ENCODE results near the gene KLHDC10.
"Not testable (repeated sequence)": the region's sequence is repeated elsewhere in the genome, so short reads cannot be mapped to it uniquely, and the experiment has no call there.

The KLHDC10 gene

GRCh38 chr7:130118294-130118693 lies 48.0 kb downstream of the KLHDC10 start:
- Histone ChIP-seq H3K36me3 (ENCODE audit: control insufficient read depth, insufficient read depth, low read length) (peaks cover 2% of the 10 kb centered on the region; the same call in 1 of the 2 replicates), H3K4me3 (ENCODE audit: low read length) (no peak overlapping the region), H3K27me3 (ENCODE audit: control insufficient read depth, insufficient read depth, low read length) (no peaks in the 10 kb centered on the region), H3K27ac (ENCODE audit: low read length) (no peak overlapping the region), H3K4me1 (ENCODE audit: control insufficient read depth, insufficient read depth, low read length) (no peaks in the 10 kb centered on the region), H3K9me3 (ENCODE audit: control insufficient read depth, insufficient read depth, low read length) (no peaks in the 10 kb centered on the region)
- no peak for DNase-seq (ENCODE audit: low read depth, low spot score)
- no CpG with 5 or more reads among the region's 5 CpGs for WGBS (ENCODE audit: insufficient coverage, insufficient read length)

DNA sequence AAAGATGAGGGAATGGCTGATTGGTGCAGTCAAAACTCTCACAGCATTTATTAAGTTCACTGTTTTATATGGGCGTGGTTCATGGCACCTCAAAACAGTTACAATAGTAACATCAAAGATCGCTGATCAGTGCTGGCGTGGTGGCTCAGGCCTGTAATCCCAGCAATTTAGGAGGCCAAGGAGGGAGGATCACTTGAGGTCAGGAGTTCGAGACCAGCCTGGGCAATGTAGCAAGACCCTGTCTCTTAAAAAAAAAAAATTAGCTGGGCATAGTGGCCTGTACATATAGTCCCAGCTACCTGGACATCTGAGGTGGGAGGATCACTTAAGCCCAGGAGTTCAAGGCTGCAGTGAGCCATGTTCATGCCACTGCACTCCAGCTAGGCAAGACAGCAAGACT lies 48.5 kb downstream of the KLHDC10 start:
- no peaks in the 10 kb centered on the region for H3K27me3 ChIP-seq (ENCODE audit: control insufficient read depth, insufficient read depth, low read length)
- WGBS (ENCODE audit: insufficient coverage, insufficient read length), result no CpG with 5 or more reads among the region's 4 CpGs

GRCh38 chr7:130123501-130123900 lies 53.2 kb downstream of the KLHDC10 start:
- Histone ChIP-seq H3K27ac (ENCODE audit: low read length) (no peak overlapping the region), H3K27me3 (ENCODE audit: control insufficient read depth, insufficient read depth, low read length) (no peaks in the 10 kb centered on the region), H3K4me3 (ENCODE audit: low read length) (no peak overlapping the region), H3K9me3 (ENCODE audit: control insufficient read depth, insufficient read depth, low read length) (no peaks in the 10 kb centered on the region), H3K4me1 (ENCODE audit: control insufficient read depth, insufficient read depth, low read length) (no peaks in the 10 kb centered on the region), H3K36me3 (ENCODE audit: control insufficient read depth, insufficient read depth, low read length) (peaks cover 2% of the 10 kb centered on the region; the same call in 1 of the 2 replicates)
- no peak for DNase-seq (ENCODE audit: low read depth, low spot score)

More for the DNA sequence above, 48.5 kb downstream of the KLHDC10 start:
- H3K4me3 ChIP-seq (ENCODE audit: low read length), result no peak overlapping the region
- H3K9me3 ChIP-seq (ENCODE audit: control insufficient read depth, insufficient read depth, low read length), result no peaks in the 10 kb centered on the region
- no peak overlapping the region for H3K27ac ChIP-seq (ENCODE audit: low read length)
- no peaks in the 10 kb centered on the region for H3K4me1 ChIP-seq (ENCODE audit: control insufficient read depth, insufficient read depth, low read length)
- no peak for DNase-seq (ENCODE audit: low read depth, low spot score)
- H3K36me3 ChIP-seq (ENCODE audit: control insufficient read depth, insufficient read depth, low read length), result peaks cover 2% of the 10 kb centered on the region; the same call in 1 of the 2 replicates

DNA sequence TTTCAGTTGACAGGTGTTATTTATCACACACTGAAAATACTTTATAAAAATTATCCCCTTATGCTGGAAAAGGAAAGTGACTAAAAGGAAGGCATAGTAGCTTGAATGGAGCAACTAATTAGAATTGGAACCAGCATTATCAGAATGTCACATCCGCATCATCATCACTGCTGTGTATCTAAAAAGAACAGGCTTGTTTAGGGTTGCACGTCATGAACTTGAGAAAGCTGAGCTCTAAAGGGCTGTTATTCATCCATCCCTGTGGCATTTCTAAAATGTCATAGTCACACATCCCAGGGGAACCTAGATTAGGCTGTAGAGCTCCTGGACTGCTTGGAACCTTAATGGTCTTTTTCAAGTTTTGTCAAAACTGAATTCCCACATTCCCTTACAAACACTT lies 54.4 kb downstream of the KLHDC10 start:
- no peak overlapping the region for H3K27ac ChIP-seq (ENCODE audit: low read length)
- no peaks in the 10 kb centered on the region for H3K4me1 ChIP-seq (ENCODE audit: control insufficient read depth, insufficient read depth, low read length)
- DNase-seq (ENCODE audit: low read depth, low spot score), result no peak
- no CpG with 5 or more reads among the region's 2 CpGs for WGBS (ENCODE audit: insufficient coverage, insufficient read length)
- no peak overlapping the region for H3K4me3 ChIP-seq (ENCODE audit: low read length)
- H3K36me3 ChIP-seq (ENCODE audit: control insufficient read depth, insufficient read depth, low read length), result peaks cover 2% of the 10 kb centered on the region; the same call in 1 of the 2 replicates
- H3K9me3 ChIP-seq (ENCODE audit: control insufficient read depth, insufficient read depth, low read length), result no peaks in the 10 kb centered on the region
- H3K27me3 ChIP-seq (ENCODE audit: control insufficient read depth, insufficient read depth, low read length), result no peaks in the 10 kb centered on the region

GRCh38 chr7:130126840-130127239 lies 56.5 kb downstream of the KLHDC10 start:
- not testable (repeated sequence) for H3K27ac ChIP-seq (ENCODE audit: low read length); H3K36me3 ChIP-seq (ENCODE audit: control insufficient read depth, insufficient read depth, low read length); H3K27me3 ChIP-seq (ENCODE audit: control insufficient read depth, insufficient read depth, low read length); H3K4me1 ChIP-seq (ENCODE audit: control insufficient read depth, insufficient read depth, low read length); DNase-seq (ENCODE audit: low read depth, low spot score); H3K4me3 ChIP-seq (ENCODE audit: low read length); H3K9me3 ChIP-seq (ENCODE audit: control insufficient read depth, insufficient read depth, low read length)
- no CpG with 5 or more reads among the region's 3 CpGs for WGBS (ENCODE audit: insufficient coverage, insufficient read length)

DNA sequence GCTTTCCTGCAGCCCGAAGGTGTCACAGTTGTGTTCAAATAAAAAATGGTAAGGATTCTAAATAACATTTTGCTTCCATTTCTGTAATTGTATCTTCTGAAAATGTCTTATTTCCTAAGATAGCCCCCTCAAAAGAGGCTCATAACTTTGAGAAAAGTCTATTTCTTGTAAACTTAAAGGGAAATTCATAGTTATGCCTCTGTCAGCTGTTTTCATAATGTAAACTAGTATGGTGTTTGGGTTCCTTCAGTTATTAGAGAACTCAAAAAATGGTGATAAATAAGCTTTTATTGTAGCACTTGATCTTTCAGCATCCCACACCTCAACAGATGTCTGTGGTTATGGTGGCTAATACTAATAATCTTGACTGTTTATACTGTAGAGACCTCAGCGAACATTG lies 57.1 kb downstream of the KLHDC10 start:
- no peak overlapping the region for H3K4me3 ChIP-seq (ENCODE audit: low read length)
- H3K27me3 ChIP-seq (ENCODE audit: control insufficient read depth, insufficient read depth, low read length), result no peaks in the 10 kb centered on the region
- no peaks in the 10 kb centered on the region; the same call in 1 of the 2 replicates for H3K36me3 ChIP-seq (ENCODE audit: control insufficient read depth, insufficient read depth, low read length)
- no CpG with 5 or more reads among the region's 2 CpGs for WGBS (ENCODE audit: insufficient coverage, insufficient read length)
- H3K9me3 ChIP-seq (ENCODE audit: control insufficient read depth, insufficient read depth, low read length), result no peaks in the 10 kb centered on the region
- H3K4me1 ChIP-seq (ENCODE audit: control insufficient read depth, insufficient read depth, low read length), result no peaks in the 10 kb centered on the region
- no peak overlapping the region for H3K27ac ChIP-seq (ENCODE audit: low read length)
- no peak for DNase-seq (ENCODE audit: low read depth, low spot score)

GRCh38 chr7:130127821-130128317 lies 57.5 kb downstream of the KLHDC10 start:
- Histone ChIP-seq H3K4me1 (ENCODE audit: control insufficient read depth, insufficient read depth, low read length) (no peaks in the 10 kb centered on the region), H3K4me3 (ENCODE audit: low read length) (no peak overlapping the region), H3K27me3 (ENCODE audit: control insufficient read depth, insufficient read depth, low read length) (no peaks in the 10 kb centered on the region), H3K9me3 (ENCODE audit: control insufficient read depth, insufficient read depth, low read length) (no peaks in the 10 kb centered on the region), H3K36me3 (ENCODE audit: control insufficient read depth, insufficient read depth, low read length) (no peaks in the 10 kb centered on the region; the same call in 1 of the 2 replicates), H3K27ac (ENCODE audit: low read length) (no peak overlapping the region)
- WGBS (ENCODE audit: insufficient coverage, insufficient read length), result no CpG with 5 or more reads among the region's 1 CpG
- DNase-seq (ENCODE audit: low read depth, low spot score), result no peak

DNA sequence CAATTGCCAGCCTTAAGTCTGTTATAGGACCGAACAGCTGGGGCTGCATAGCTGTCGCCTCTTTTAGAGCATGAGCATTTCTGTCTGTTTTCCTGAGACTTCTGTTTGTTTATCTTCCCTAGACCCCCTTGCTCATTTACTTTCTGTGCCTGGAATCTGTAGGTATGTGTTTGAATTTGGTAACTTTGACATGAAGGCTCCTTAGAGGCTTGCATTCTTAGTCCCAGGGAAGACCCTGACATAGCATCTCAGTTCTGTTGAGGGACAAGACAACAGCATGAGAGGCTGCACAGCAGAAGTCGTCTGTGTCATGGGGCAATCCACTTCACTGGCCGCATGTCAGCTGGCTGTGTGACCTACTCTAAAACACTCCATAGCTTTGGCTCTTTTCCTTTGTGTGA lies 58.7 kb downstream of the KLHDC10 start:
- WGBS (ENCODE audit: insufficient coverage, insufficient read length), result no CpG with 5 or more reads among the region's 4 CpGs
- no peaks in the 10 kb centered on the region; the same call in 1 of the 2 replicates for H3K36me3 ChIP-seq (ENCODE audit: control insufficient read depth, insufficient read depth, low read length)
- no peak for DNase-seq (ENCODE audit: low read depth, low spot score)

GRCh38 chr7:130131191-130131834 lies 61.0 kb downstream of the KLHDC10 start:
- Histone ChIP-seq H3K27ac (ENCODE audit: low read length) (no peak overlapping the region), H3K27me3 (ENCODE audit: control insufficient read depth, insufficient read depth, low read length) (no peaks in the 10 kb centered on the region), H3K4me1 (ENCODE audit: control insufficient read depth, insufficient read depth, low read length) (no peaks in the 10 kb centered on the region), H3K36me3 (ENCODE audit: control insufficient read depth, insufficient read depth, low read length) (no peaks in the 10 kb centered on the region; the same call in 1 of the 2 replicates), H3K9me3 (ENCODE audit: control insufficient read depth, insufficient read depth, low read length) (no peaks in the 10 kb centered on the region), H3K4me3 (ENCODE audit: low read length) (no peak overlapping the region)
- no CpG with 5 or more reads among the region's 6 CpGs for WGBS (ENCODE audit: insufficient coverage, insufficient read length)
- DNase-seq (ENCODE audit: low read depth, low spot score), result no peak

More for the DNA sequence above, 58.7 kb downstream of the KLHDC10 start:
- H3K27ac ChIP-seq (ENCODE audit: low read length), result no peak overlapping the region
- no peaks in the 10 kb centered on the region for H3K27me3 ChIP-seq (ENCODE audit: control insufficient read depth, insufficient read depth, low read length)
- H3K4me3 ChIP-seq (ENCODE audit: low read length), result no peak overlapping the region
- H3K4me1 ChIP-seq (ENCODE audit: control insufficient read depth, insufficient read depth, low read length), result no peaks in the 10 kb centered on the region
- H3K9me3 ChIP-seq (ENCODE audit: control insufficient read depth, insufficient read depth, low read length), result no peaks in the 10 kb centered on the region

DNA sequence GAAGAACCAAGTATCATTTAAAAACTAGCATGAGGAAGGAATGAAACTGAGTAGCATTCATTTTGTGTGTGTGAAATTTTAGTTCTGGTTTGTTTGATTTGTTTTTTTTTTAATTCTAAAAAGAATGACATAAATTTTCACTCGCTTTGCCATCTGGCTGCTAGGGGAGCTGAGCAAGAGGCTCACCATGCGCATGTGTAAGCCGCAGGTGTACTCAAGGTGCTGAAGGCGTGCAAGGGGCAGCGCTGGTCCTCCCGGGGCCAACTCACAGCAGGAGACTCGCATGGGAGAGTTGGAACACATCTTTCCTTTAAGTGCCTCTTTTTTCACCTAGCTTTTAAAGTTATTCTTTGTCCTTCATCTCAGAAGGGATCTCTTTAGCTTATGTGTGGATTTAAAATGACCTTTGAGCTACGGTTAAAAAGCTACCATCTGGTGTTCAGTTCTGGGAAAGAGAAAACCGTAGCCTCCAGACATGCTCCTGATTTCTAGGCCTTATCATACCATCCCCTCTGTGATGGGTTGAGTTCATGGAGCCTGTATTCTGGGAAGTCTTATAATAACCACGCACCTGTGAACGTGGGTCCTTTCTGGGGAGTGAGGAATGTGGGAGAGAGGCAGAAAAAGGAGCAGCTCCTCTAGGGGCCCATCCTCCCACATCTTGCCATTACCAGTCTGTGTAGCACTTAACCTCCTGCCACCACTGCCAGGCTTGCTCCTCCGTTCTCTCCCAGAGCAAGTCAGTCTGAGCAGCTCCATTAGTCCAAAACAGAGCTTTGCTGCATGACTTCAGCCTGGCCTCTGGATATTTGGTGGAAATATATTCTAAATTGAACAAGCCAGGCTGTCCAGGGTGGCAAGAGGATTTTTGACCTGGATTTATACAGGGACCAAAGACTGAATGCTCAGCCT lies 61.9 kb downstream of the KLHDC10 start:
- Histone ChIP-seq H3K27ac (ENCODE audit: low read length) (no peak overlapping the region), H3K36me3 (ENCODE audit: control insufficient read depth, insufficient read depth, low read length) (no peaks in the 10 kb centered on the region; the same call in 1 of the 2 replicates), H3K4me3 (ENCODE audit: low read length) (no peak overlapping the region), H3K27me3 (ENCODE audit: control insufficient read depth, insufficient read depth, low read length) (no peaks in the 10 kb centered on the region), H3K4me1 (ENCODE audit: control insufficient read depth, insufficient read depth, low read length) (no peaks in the 10 kb centered on the region), H3K9me3 (ENCODE audit: control insufficient read depth, insufficient read depth, low read length) (no peaks in the 10 kb centered on the region)
- no CpG with 5 or more reads among the region's 12 CpGs for WGBS (ENCODE audit: insufficient coverage, insufficient read length)
- no peak for DNase-seq (ENCODE audit: low read depth, low spot score)

Measured in iPS DF 6.9 (cell line).